ENCODE results near the gene TNFRSF14. TPM values are rescaled to one million over a fixed set of nuclear protein-coding genes. Genes with fewer than 3 reads are reported as not detected.

Gene TNFRSF14
- total and polyA plus RNA-seq, 9 of the 15 experiments (the other 6 are each of a cell fraction or from before 2014, with no cell fraction given), result 0.11 to 2.3 (median 0.68) TPM; not detected in 2

- TF ChIP-seq PTRF (tag; IDR thresholded peaks at IDR 0.05) (no peak), ILF3 (IDR thresholded peaks at IDR 0.05; ENCODE audit: borderline replicate concordance) (no peak), RAD21 (CRISPR knock-in tag; conservative IDR thresholded peaks at IDR 0.05 in 1 of 2, IDR thresholded peaks at IDR 0.05 in 1 of 2) (no peak), FOXA1 (IDR thresholded peaks at IDR 0.05; ENCODE audit: borderline replicate concordance) (no peak), FOXK2 (conservative IDR thresholded peaks at IDR 0.05 in 1 of 2, IDR thresholded peaks at IDR 0.05 in 1 of 2; ENCODE audit: low read depth in 2 of 2) (no peak), RBM15 (IDR thresholded peaks at IDR 0.05; ENCODE audit: insufficient read depth, low read length) (no peak), ZNF507 (tag; conservative IDR thresholded peaks at IDR 0.05) (no peak)
Measured at GRCh38 chr1:2605509-2606395, 49.6 kb downstream of the TNFRSF14 start (continued).

DNA sequence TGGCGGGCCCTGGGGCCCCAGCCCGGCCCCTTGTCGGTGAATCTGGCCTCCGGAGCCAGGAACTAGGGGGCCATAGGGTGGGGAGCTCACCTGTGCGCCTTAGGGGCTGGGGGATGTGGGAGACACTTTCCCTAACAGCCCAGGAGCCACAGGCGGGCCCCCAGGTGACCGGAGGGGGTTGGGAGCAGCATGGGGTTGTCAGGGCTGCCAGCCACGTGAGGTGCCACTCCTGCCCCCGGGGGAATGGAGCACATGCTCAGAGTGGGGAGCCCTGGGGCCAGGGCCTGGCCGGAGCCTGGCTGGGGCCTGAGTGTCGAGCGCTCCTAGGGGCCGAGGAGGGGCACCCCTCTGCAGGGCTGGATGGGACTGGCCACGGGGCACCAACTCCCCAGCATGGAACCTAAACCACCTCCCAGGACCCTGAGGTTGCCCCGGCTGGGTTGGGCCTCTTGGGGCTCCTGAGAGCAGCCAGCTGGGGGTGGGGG lies 50.3 kb downstream of the TNFRSF14 start:
- peaks cover 28 to 66% of the 10 kb centered on the region in 2 experiments; a peak in 4 of 5 replicates for H3K27me3 ChIP-seq (ENCODE audit: control insufficient read depth in 2 of 2, insufficient read depth in 2 of 2, low read length in 2 of 2)
- CTCF ChIA-PET (ENCODE audit: low intra/inter-chr PET ratio), result no interaction called here
- no TSS peak for BruUV-seq (replicated peaks)
- H3K9me3 ChIP-seq (replicated peaks; ENCODE audit: control insufficient read depth, insufficient read depth, low read depth, low read length), result no peaks in the 10 kb centered on the region
- no peak overlapping the region for H3K9ac ChIP-seq (ENCODE audit: insufficient read depth in 1 of 2, low read depth in 2 of 2, low read length in 2 of 2)
- H3K9me1 ChIP-seq (ENCODE audit: control insufficient read depth, insufficient read depth, low read length), result no peaks in the 10 kb centered on the region
- H3K27ac ChIP-seq (ENCODE audit: extremely low read depth, low read depth, low read length), result no peak overlapping the region
- 0 out of 2 replicates have a peak, but pooled peaks cover 9% of the 10 kb centered on the region for H4K20me1 ChIP-seq (replicated peaks; ENCODE audit: control insufficient read depth, insufficient read depth, low read length)
- H3K79me2 ChIP-seq (ENCODE audit: control insufficient read depth, insufficient read depth, low read length), result no peaks in the 10 kb centered on the region
- in situ Hi-C loops (cut with MboI) (no loop called here), intact Hi-C loops (cut with micrococcal nuclease) (no loop called here)
- H2AFZ ChIP-seq (ENCODE audit: low read depth, low read length), result no peak overlapping the region
- no peaks in the 10 kb centered on the region for H3K36me3 ChIP-seq (ENCODE audit: control insufficient read depth, insufficient read depth, low read length)
- ATAC-seq (no peak), DNase-seq (ENCODE audit: extremely low read depth in 1 of 4, low spot score in 3 of 4) (no peak), FAIRE-seq (no peak)
- H3K4me2 ChIP-seq (ENCODE audit: insufficient read depth, low read length), result no peak overlapping the region
- POLR2A ChIA-PET, result no interaction called here
- 13% methylated on average over 15 of the region's 15 CpGs for WGBS (ENCODE audit: insufficient coverage, low coverage, missing lambda C conversion rate)
- peaks cover 0 to 45% of the 10 kb centered on the region in 2 experiments; a peak in 2 of 5 replicates for H3K4me1 ChIP-seq (replicated peaks in 1 of 2; ENCODE audit: control insufficient read depth in 2 of 2, insufficient read depth in 2 of 2, low read length in 2 of 2)
- H3K4me3 ChIP-seq, result no peak overlapping the region
- TF ChIP-seq TCFL5 (CRISPR knock-in tag; conservative IDR thresholded peaks at IDR 0.05) (no peak), RBFOX2 (IDR thresholded peaks at IDR 0.05; ENCODE audit: low read depth, low read length) (no peak), XRCC5 (IDR thresholded peaks at IDR 0.05; ENCODE audit: low read depth, low read length) (no peak), NFIC (IDR thresholded peaks at IDR 0.05) (no peak), TEAD1 (CRISPR knock-in tag; IDR thresholded peaks at IDR 0.05) (no peak), ARID1B (IDR thresholded peaks at IDR 0.05) (no peak), ARID2 (IDR thresholded peaks at IDR 0.05) (no peak), HNRNPK (IDR thresholded peaks at IDR 0.05; ENCODE audit: low read depth, low read length, poor library complexity, severe bottlenecking) (no peak), CREBBP (IDR thresholded peaks at IDR 0.05; ENCODE audit: low read depth, low read length) (no peak), HES1 (IDR thresholded peaks at IDR 0.05; ENCODE audit: low read depth) (no peak), MBD2 (IDR thresholded peaks at IDR 0.05; ENCODE audit: borderline replicate concordance, low read depth) (no peak), BMI1 (IDR thresholded peaks at IDR 0.05; ENCODE audit: low read length) (no peak), MCM7 (IDR thresholded peaks at IDR 0.05) (no peak), NUFIP1 (IDR thresholded peaks at IDR 0.05; ENCODE audit: partially characterized antibody) (no peak), ZNF274 (IDR thresholded peaks at IDR 0.05; ENCODE audit: borderline replicate concordance, low read depth, low read length) (no peak)
